SK-N-SH treated with all-trans-retinoic acid at 6 μM for 48 hours (cell line): ENCODE results near the gene KCNE5.

Source experiments
- ATAC-seq: fragments of 200-7000 bp; cut with Tn5 transposase; 3 replicates; pipeline ENCODE4 v1.9.1; 2020; ENCODE audit warnings: mild to moderate bottlenecking, moderate library complexity
- ARNTL ChIP-seq: fragments of 450-650 bp; formaldehyde crosslinking; IDR thresholded peaks from 2 replicates; pipeline ENCODE4 v1.5.0; 2020; ENCODE audit warnings: low read depth, mild to moderate bottlenecking, moderate library complexity, borderline replicate concordance
- CSDC2 ChIP-seq: fragments of 250-450 bp; sonication (Bioruptor Pico); IDR thresholded peaks from 2 replicates; pipeline ENCODE4 v1.5.0; 2020; ENCODE audit warnings: mild to moderate bottlenecking, moderate library complexity
- ESRRG ChIP-seq: fragments of 250-450 bp; sonication (Bioruptor Pico); IDR thresholded peaks from 2 replicates; pipeline ENCODE4 v1.6.1; 2021; ENCODE audit warnings: mild to moderate bottlenecking
- GLIS3 ChIP-seq: fragments of 250-450 bp; sonication (Bioruptor Pico); IDR thresholded peaks from 2 replicates; pipeline ENCODE4 v1.5.0; 2020; ENCODE audit warnings: mild to moderate bottlenecking, moderate library complexity
- ISL1 ChIP-seq: fragments of 250-450 bp; sonication (Bioruptor Pico); IDR thresholded peaks from 2 replicates; pipeline ENCODE4 v2.1.2; 2022; ENCODE audit warnings: mild to moderate bottlenecking, moderate library complexity
- OSR1 ChIP-seq: fragments of 250-450 bp; sonication (Bioruptor Pico); IDR thresholded peaks from 2 replicates; pipeline ENCODE4 v1.8.0; 2022; ENCODE audit warnings: moderate library complexity, mild to moderate bottlenecking, inconsistent platforms
- PPARA ChIP-seq: fragments of 250-450 bp; sonication (Bioruptor Pico); IDR thresholded peaks from 2 replicates; pipeline ENCODE4 v1.5.0; 2020; ENCODE audit warnings: mild to moderate bottlenecking, borderline replicate concordance
- RARB ChIP-seq: fragments of 250-450 bp; sonication (Bioruptor Pico); IDR thresholded peaks from 2 replicates; pipeline ENCODE4 v1.8.0; 2021; ENCODE audit warnings: mild to moderate bottlenecking, moderate library complexity
- SNAI2 ChIP-seq: fragments of 250-450 bp; sonication (Bioruptor Pico); IDR thresholded peaks from 2 replicates; pipeline ENCODE4 v1.5.0; 2020; ENCODE audit warnings: mild to moderate bottlenecking, moderate library complexity
- TCF4 ChIP-seq: fragments of 250-450 bp; sonication (Bioruptor Pico); IDR thresholded peaks from 2 replicates; pipeline ENCODE4 v1.8.0; 2021; ENCODE audit warnings: mild to moderate bottlenecking, moderate library complexity, borderline replicate concordance
- TOX ChIP-seq: fragments of 250-450 bp; sonication (Bioruptor Pico); IDR thresholded peaks from 2 replicates; pipeline ENCODE4 v1.8.0; 2021; ENCODE audit warnings: mild to moderate bottlenecking, moderate library complexity, borderline replicate concordance
- ZC3H10 ChIP-seq: fragments of 250-450 bp; sonication (Bioruptor Pico); IDR thresholded peaks from 2 replicates; pipeline ENCODE4 v1.5.1; 2021; ENCODE audit warnings: mild to moderate bottlenecking, moderate library complexity
- ZFP3 ChIP-seq: fragments of 250-450 bp; sonication (Bioruptor Pico); IDR thresholded peaks from 2 replicates; pipeline ENCODE4 v1.5.0; 2020; ENCODE audit warnings: mild to moderate bottlenecking, moderate library complexity
- ZFP30 ChIP-seq: fragments of 450-650 bp; formaldehyde crosslinking; IDR thresholded peaks from 2 replicates; pipeline ENCODE4 v1.5.0; 2022; ENCODE audit warnings: mild to moderate bottlenecking, moderate library complexity
- ZNF565 ChIP-seq: fragments of 450-650 bp; formaldehyde crosslinking; conservative IDR thresholded peaks from 2 replicates; pipeline ENCODE4 v1.5.0; 2020; ENCODE audit warnings: low read depth, mild to moderate bottlenecking, moderate library complexity
- ZNF70 ChIP-seq: fragments of 450-650 bp; formaldehyde crosslinking; IDR thresholded peaks from 2 replicates; pipeline ENCODE4 v1.5.0; 2020; ENCODE audit warnings: mild to moderate bottlenecking, moderate library complexity
- TF ChIP-seq, protein P1 (sequence below): fragments of 250-450 bp; sonication (Bioruptor Pico); IDR thresholded peaks from 2 replicates; pipeline ENCODE4 v1.5.1; 2021; ENCODE audit warnings: mild to moderate bottlenecking, moderate library complexity
- TF ChIP-seq, protein P2 (sequence below): fragments of 250-450 bp; sonication (Bioruptor Pico); IDR thresholded peaks from 2 replicates; pipeline ENCODE4 v1.8.0; 2020; ENCODE audit warnings: mild to moderate bottlenecking, moderate library complexity, borderline replicate concordance
- TF ChIP-seq, protein P3 (sequence below): fragments of 250-450 bp; sonication (Bioruptor Pico); IDR thresholded peaks from 2 replicates; pipeline ENCODE4 v1.5.1; 2020; ENCODE audit warnings: low read depth, mild to moderate bottlenecking, moderate library complexity
- TF ChIP-seq, protein P4 (sequence below): fragments of 250-450 bp; sonication (Bioruptor Pico); IDR thresholded peaks from 2 replicates; pipeline ENCODE4 v1.5.0; 2020; ENCODE audit warnings: mild to moderate bottlenecking, moderate library complexity
- TF ChIP-seq, protein P5 (sequence below): fragments of 250-450 bp; sonication (Bioruptor Pico); IDR thresholded peaks from 2 replicates; pipeline ENCODE4 v1.8.0; 2021; ENCODE audit warnings: low read depth, mild to moderate bottlenecking, moderate library complexity, borderline replicate concordance

The KCNE5 gene

DNA sequence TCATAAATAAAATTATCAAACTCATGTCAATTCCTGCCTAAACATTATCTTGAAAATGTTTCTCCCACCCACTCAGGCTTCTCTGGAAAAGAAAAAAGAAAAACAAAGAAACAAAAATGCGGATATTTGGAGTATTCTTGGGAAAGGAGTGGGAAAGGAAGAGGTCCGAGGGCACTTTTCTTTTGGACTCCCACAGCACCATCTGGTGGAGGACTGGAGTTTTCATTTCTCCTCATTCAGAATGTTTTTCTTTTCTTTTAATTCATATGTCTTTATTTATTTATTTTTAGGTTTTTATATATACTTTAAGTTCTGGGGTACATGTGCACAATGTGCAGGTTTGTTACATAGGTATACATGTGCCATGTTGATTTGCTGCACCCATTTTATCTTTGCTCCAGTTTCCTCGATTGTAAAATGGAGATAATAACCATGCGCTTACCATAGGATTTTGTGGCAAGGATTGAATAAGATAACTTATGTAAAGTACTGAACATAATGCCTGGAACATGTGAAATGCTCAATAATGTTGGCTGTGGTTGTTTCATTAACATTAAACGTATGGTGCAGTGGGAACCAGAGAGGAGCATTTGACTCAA lies 8.0 kb upstream of the KCNE5 start:
- no peak for ATAC-seq
- TF ChIP-seq ZC3H10 (CRISPR knock-in tag) (no peak), TOX (no peak), ESRRG (CRISPR knock-in tag) (no peak), TCF4 (CRISPR knock-in tag) (no peak), CSDC2 (no peak), GLIS3 (no peak), ISL1 (no peak)
- TF ChIP-seq, protein P1, sequence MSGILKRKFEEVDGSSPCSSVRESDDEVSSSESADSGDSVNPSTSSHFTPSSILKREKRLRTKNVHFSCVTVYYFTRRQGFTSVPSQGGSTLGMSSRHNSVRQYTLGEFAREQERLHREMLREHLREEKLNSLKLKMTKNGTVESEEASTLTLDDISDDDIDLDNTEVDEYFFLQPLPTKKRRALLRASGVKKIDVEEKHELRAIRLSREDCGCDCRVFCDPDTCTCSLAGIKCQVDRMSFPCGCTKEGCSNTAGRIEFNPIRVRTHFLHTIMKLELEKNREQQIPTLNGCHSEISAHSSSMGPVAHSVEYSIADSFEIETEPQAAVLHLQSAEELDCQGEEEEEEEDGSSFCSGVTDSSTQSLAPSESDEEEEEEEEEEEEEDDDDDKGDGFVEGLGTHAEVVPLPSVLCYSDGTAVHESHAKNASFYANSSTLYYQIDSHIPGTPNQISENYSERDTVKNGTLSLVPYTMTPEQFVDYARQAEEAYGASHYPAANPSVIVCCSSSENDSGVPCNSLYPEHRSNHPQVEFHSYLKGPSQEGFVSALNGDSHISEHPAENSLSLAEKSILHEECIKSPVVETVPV (CRISPR knock-in tag) = no peak
- TF ChIP-seq, protein P2, sequence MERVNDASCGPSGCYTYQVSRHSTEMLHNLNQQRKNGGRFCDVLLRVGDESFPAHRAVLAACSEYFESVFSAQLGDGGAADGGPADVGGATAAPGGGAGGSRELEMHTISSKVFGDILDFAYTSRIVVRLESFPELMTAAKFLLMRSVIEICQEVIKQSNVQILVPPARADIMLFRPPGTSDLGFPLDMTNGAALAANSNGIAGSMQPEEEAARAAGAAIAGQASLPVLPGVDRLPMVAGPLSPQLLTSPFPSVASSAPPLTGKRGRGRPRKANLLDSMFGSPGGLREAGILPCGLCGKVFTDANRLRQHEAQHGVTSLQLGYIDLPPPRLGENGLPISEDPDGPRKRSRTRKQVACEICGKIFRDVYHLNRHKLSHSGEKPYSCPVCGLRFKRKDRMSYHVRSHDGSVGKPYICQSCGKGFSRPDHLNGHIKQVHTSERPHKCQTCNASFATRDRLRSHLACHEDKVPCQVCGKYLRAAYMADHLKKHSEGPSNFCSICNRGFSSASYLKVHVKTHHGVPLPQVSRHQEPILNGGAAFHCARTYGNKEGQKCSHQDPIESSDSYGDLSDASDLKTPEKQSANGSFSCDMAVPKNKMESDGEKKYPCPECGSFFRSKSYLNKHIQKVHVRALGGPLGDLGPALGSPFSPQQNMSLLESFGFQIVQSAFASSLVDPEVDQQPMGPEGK (CRISPR knock-in tag) = no peak
- TF ChIP-seq, protein P3, sequence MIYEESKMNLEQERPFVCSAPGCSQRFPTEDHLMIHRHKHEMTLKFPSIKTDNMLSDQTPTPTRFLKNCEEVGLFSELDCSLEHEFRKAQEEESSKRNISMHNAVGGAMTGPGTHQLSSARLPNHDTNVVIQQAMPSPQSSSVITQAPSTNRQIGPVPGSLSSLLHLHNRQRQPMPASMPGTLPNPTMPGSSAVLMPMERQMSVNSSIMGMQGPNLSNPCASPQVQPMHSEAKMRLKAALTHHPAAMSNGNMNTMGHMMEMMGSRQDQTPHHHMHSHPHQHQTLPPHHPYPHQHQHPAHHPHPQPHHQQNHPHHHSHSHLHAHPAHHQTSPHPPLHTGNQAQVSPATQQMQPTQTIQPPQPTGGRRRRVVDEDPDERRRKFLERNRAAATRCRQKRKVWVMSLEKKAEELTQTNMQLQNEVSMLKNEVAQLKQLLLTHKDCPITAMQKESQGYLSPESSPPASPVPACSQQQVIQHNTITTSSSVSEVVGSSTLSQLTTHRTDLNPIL = no peak

DNA sequence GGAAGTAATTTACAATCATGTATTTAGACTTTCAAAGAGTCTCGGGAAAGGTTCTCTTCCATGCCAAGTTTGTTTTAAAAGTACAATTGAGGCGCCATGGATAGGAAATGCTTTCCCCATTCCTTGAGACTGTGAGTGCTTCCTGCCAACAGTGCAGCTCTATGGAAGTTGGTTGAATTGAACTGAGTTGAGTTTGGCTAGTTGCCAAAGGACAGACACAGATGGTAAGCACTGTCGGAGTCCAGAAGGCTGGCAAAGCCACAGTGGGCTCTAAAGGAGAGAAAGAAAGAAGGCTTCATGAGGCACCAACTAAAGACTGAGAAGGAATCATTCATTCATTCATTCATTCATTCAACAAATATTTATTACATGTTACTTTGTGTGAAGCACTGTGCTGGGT lies 4.3 kb upstream of the KCNE5 start:
- TF ChIP-seq SNAI2 (CRISPR knock-in tag) = no peak
- TF ChIP-seq, protein P2 (CRISPR knock-in tag) = no peak
- no peak for TF ChIP-seq ZNF565
- TF ChIP-seq, protein P4, sequence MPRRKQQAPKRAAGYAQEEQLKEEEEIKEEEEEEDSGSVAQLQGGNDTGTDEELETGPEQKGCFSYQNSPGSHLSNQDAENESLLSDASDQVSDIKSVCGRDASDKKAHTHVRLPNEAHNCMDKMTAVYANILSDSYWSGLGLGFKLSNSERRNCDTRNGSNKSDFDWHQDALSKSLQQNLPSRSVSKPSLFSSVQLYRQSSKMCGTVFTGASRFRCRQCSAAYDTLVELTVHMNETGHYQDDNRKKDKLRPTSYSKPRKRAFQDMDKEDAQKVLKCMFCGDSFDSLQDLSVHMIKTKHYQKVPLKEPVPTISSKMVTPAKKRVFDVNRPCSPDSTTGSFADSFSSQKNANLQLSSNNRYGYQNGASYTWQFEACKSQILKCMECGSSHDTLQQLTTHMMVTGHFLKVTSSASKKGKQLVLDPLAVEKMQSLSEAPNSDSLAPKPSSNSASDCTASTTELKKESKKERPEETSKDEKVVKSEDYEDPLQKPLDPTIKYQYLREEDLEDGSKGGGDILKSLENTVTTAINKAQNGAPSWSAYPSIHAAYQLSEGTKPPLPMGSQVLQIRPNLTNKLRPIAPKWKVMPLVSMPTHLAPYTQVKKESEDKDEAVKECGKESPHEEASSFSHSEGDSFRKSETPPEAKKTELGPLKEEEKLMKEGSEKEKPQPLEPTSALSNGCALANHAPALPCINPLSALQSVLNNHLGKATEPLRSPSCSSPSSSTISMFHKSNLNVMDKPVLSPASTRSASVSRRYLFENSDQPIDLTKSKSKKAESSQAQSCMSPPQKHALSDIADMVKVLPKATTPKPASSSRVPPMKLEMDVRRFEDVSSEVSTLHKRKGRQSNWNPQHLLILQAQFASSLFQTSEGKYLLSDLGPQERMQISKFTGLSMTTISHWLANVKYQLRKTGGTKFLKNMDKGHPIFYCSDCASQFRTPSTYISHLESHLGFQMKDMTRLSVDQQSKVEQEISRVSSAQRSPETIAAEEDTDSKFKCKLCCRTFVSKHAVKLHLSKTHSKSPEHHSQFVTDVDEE (CRISPR knock-in tag) = no peak
- TF ChIP-seq PPARA (CRISPR knock-in tag) = no peak
- no peak for TF ChIP-seq TCF4 (CRISPR knock-in tag)
- no peak for TF ChIP-seq ZNF70 (CRISPR knock-in tag)
- ATAC-seq = no peak

DNA sequence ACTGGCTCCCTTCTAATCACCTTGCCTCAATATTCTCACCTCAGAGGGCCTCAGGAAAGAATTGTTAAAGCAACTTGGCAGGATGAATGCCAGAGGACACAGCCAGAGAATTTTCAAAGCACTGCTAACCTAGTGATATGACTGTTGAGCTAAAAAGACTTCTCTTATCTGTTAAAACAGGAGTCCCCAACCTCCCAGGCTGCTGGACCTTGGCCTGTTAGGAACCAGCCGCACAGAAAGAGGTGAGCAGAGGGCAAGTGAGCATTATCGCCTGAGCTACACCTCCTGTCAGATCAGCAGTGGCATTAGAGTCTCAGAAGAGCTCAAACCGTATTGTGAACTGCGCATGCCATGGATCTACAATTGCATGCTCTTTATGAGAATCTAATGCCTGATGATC lies 1.7 kb upstream of the KCNE5 start:
- no peak for ATAC-seq
- no peak for TF ChIP-seq OSR1 (CRISPR knock-in tag)
- no peak for TF ChIP-seq RARB (CRISPR knock-in tag)
- TF ChIP-seq ISL1 = no peak
- TF ChIP-seq TCF4 (CRISPR knock-in tag) = no peak
- TF ChIP-seq, protein P5, sequence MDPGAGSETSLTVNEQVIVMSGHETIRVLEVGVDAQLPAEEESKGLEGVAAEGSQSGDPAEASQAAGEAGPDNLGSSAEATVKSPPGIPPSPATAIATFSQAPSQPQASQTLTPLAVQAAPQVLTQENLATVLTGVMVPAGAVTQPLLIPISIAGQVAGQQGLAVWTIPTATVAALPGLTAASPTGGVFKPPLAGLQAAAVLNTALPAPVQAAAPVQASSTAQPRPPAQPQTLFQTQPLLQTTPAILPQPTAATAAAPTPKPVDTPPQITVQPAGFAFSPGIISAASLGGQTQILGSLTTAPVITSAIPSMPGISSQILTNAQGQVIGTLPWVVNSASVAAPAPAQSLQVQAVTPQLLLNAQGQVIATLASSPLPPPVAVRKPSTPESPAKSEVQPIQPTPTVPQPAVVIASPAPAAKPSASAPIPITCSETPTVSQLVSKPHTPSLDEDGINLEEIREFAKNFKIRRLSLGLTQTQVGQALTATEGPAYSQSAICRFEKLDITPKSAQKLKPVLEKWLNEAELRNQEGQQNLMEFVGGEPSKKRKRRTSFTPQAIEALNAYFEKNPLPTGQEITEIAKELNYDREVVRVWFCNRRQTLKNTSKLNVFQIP (CRISPR knock-in tag) = no peak
- no peak for TF ChIP-seq ZFP30 (CRISPR knock-in tag)
- TF ChIP-seq ZC3H10 (CRISPR knock-in tag) = no peak
- TF ChIP-seq, protein P4 (CRISPR knock-in tag) = no peak
- TF ChIP-seq TOX = no peak
- TF ChIP-seq GLIS3 = no peak
- TF ChIP-seq, protein P2 (CRISPR knock-in tag) = no peak
- no peak for TF ChIP-seq PPARA (CRISPR knock-in tag)
- TF ChIP-seq ARNTL (CRISPR knock-in tag) = no peak
- TF ChIP-seq ZNF565 = no peak
- no peak for TF ChIP-seq ESRRG (CRISPR knock-in tag)
- TF ChIP-seq ZFP3 (CRISPR knock-in tag) = no peak
